ENCODE data around the gene GZF1. TPM values are rescaled to one million over a fixed set of nuclear protein-coding genes. Genes with fewer than 3 reads are reported as not detected.

GZF1 gene
- total RNA-seq, 1 donor from 2014 or later: 13.9 TPM

GRCh38 chr20:23414526-23415188 is 52.7 kb downstream of the GZF1 start:
- TF ChIP-seq, protein P1, sequence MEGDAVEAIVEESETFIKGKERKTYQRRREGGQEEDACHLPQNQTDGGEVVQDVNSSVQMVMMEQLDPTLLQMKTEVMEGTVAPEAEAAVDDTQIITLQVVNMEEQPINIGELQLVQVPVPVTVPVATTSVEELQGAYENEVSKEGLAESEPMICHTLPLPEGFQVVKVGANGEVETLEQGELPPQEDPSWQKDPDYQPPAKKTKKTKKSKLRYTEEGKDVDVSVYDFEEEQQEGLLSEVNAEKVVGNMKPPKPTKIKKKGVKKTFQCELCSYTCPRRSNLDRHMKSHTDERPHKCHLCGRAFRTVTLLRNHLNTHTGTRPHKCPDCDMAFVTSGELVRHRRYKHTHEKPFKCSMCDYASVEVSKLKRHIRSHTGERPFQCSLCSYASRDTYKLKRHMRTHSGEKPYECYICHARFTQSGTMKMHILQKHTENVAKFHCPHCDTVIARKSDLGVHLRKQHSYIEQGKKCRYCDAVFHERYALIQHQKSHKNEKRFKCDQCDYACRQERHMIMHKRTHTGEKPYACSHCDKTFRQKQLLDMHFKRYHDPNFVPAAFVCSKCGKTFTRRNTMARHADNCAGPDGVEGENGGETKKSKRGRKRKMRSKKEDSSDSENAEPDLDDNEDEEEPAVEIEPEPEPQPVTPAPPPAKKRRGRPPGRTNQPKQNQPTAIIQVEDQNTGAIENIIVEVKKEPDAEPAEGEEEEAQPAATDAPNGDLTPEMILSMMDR (IDR thresholded peaks at IDR 0.05; ENCODE audit: unreplicated experiment): no peak
- H3K36me3 Mint-ChIP-seq: no peaks in the 10 kb centered on the region
- H3K27ac Mint-ChIP-seq: no peak overlapping the region
- H3K9me3 Mint-ChIP-seq: no peaks in the 10 kb centered on the region
- no peaks in the 10 kb centered on the region for H3K27me3 Mint-ChIP-seq (ENCODE audit: low read depth)
- peaks cover 29% of the 10 kb centered on the region for H3K4me1 Mint-ChIP-seq
- H3K4me3 Mint-ChIP-seq: no peak overlapping the region
- no peak for DNase-seq (ENCODE audit: low spot score in 2 of 2, unreplicated experiment in 2 of 2)

DNA sequence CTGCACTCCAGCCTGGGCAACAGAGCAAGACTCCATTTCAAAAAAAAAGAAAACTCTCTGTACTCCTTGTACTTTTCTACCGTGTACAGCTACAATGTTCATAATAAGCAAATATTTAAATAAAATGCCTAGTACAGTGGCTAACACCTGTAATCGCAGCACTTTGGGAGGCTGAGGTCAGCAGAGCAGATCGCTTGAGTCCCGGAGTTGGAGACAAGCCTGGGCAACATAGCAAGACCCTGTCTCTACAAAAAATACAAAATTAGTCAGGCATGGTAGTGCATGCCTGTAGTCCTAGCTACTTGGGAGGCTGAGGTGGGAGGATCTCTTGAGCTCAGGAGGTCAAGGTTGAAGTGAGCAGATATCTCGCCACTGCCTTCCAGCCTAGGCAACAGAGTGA is 53.6 kb downstream of the GZF1 start:
- Mint-ChIP-seq H3K27me3 (ENCODE audit: low read depth) (no peaks in the 10 kb centered on the region), H3K9me3 (no peaks in the 10 kb centered on the region), H3K27ac (no peak overlapping the region), H3K4me3 (no peak overlapping the region), H3K36me3 (no peaks in the 10 kb centered on the region), H3K4me1 (peaks cover 34% of the 10 kb centered on the region)
- TF ChIP-seq, protein P1 (IDR thresholded peaks at IDR 0.05; ENCODE audit: unreplicated experiment): no peak
- DNase-seq (ENCODE audit: low spot score in 2 of 2, unreplicated experiment in 2 of 2): no peak

- H3K36me3 Mint-ChIP-seq: no peaks in the 10 kb centered on the region
- H3K4me1 Mint-ChIP-seq: peaks cover 30% of the 10 kb centered on the region
- no peaks in the 10 kb centered on the region for H3K9me3 Mint-ChIP-seq
- no peak overlapping the region for H3K4me3 Mint-ChIP-seq
- TF ChIP-seq, protein P1 (IDR thresholded peaks at IDR 0.05; ENCODE audit: unreplicated experiment): no peak
- H3K27ac Mint-ChIP-seq: peak overlapping the region; percentile 23
- DNase-seq (ENCODE audit: low spot score in 2 of 2, unreplicated experiment in 2 of 2): no peak
- H3K27me3 Mint-ChIP-seq (ENCODE audit: low read depth): no peaks in the 10 kb centered on the region
Measured at GRCh38 chr20:23415959-23416583, 54.1 kb downstream of the GZF1 start.

DNA sequence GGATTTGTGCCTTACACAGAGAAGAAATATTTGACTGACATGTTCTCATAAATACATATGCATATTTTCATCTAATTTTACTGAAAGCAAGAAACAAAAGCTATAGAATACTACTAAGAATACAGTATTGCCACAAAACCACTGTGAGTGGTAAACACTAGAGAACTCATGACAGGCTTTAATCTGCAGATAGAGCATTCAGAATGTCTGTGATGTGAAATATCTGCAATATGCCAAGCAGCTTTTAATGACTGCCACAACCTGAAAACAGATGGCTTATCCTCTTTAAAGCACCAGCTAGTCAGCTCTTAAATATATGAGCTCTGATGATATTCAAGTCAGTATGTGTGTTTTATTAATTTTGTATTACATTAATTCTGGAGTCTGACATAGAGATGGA is 55.9 kb downstream of the GZF1 start:
- no peaks in the 10 kb centered on the region for H3K9me3 Mint-ChIP-seq
- no peak for DNase-seq (ENCODE audit: low spot score in 2 of 2, unreplicated experiment in 2 of 2)
- TF ChIP-seq, protein P1 (IDR thresholded peaks at IDR 0.05; ENCODE audit: unreplicated experiment): no peak
- no peak overlapping the region for H3K4me3 Mint-ChIP-seq
- no peak overlapping the region for H3K27ac Mint-ChIP-seq
- no peaks in the 10 kb centered on the region for H3K27me3 Mint-ChIP-seq (ENCODE audit: low read depth)
- H3K36me3 Mint-ChIP-seq: no peaks in the 10 kb centered on the region
- H3K4me1 Mint-ChIP-seq: peaks cover 21% of the 10 kb centered on the region

GRCh38 chr20:23419657-23419994 is 57.6 kb downstream of the GZF1 start:
- Mint-ChIP-seq H3K36me3 (no peaks in the 10 kb centered on the region), H3K9me3 (no peaks in the 10 kb centered on the region), H3K4me1 (peaks cover 21% of the 10 kb centered on the region), H3K27me3 (ENCODE audit: low read depth) (no peaks in the 10 kb centered on the region), H3K4me3 (peak overlapping the region; percentile 81), H3K27ac (peak overlapping the region; percentile 87)
- DNase-seq (ENCODE audit: low spot score in 2 of 2, unreplicated experiment in 2 of 2): no peak
- TF ChIP-seq, protein P1 (IDR thresholded peaks at IDR 0.05; ENCODE audit: unreplicated experiment): no peak

Data from mesothelial cell of epicardium (in vitro differentiated cells).